IPS DF 4.7 (cell line): ENCODE measurements around the gene OBSCN.

Experiments used
- DNase-seq: peaks from one replicate; pipeline ENCODE4 v3.0.0-alpha.2; 2013; ENCODE audit warnings: low spot score; ENCODE audit errors: extremely low read depth

The OBSCN gene

DNA sequence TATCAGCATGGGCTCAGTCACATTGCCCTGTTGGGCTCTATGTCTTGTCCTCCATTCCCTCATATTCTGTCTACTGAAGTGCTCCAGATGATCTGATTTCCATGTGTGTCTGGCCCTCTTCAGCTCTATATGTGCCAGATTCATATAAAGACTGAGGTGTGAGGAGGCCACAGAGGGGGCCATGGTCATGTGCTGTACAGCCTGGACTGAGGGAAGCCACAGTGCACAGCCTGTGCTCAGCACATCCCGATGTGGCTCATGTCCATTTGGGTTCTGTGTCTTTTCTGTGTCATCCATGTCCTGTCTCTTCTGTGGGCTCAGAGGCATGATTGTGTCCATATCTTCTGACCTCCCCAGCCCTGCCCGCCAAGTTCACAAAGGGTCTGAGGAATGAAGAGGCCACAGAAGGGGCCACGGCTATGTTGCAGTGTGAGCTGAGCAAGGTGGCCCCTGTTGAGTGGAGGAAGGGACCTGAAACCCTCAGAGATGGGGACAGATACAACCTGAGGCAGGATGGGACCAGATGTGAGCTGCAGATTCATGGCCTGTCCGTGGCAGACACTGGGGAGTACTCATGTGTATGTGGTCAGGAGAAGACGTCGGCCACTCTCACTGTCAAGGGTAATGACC lies 97.0 kb downstream of the OBSCN start:
- no peak for DNase-seq

DNA sequence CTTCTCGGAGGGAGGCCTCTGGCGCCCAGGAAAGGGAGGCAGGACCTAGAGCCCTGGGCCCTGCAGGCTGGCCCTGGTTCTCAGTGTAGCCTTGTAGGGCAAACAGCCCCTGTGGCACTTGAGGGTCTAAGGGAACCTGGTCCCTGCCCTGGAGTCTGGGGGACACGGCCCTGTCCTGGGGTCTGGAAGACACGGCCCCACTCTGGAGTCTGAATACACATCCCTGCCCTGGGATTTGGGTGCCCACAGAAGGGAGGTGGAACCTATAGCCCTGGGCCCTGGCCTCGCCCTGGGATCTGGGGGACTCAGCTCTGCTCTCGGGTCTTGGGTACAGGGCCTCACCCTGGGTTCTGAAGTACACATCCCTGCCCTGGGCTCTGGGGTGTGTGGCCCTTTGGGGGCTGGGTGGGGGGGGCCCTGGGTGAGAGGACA lies 97.9 kb downstream of the OBSCN start:
- DNase-seq: no peak

DNA sequence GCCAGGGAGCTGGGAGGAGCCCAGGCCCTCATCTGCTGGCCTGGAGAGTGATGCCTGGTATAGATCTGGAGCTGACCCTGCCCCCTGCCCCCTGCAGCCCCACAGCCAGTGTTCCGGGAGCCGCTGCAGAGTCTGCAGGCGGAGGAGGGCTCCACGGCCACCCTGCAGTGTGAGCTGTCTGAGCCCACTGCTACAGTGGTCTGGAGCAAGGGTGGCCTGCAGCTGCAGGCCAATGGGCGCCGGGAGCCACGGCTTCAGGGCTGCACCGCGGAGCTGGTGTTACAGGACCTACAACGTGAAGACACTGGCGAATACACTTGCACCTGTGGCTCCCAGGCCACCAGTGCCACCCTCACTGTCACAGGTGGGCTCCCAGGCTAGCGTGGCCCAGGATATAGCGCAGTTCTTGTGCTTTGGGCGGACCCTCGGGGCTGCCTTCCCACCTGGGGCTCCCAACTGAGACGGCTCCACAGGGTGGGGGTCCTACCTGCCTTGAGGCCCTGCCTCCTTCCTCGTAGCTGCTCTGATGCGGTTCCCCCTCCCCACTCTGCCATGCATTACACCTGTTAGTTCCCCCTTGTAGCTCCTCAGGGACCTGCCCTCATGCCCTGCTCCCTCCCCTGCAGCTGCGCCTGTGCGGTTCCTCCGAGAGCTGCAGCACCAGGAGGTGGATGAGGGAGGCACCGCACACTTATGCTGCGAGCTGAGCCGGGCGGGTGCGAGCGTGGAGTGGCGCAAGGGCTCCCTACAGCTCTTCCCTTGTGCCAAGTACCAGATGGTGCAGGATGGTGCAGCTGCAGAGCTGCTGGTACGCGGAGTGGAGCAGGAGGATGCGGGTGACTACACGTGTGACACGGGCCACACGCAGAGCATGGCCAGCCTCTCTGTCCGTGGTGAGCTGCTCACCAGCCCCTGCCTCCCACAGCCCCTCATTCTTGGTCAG lies 98.7 kb downstream of the OBSCN start:
- DNase-seq: no peak

DNA sequence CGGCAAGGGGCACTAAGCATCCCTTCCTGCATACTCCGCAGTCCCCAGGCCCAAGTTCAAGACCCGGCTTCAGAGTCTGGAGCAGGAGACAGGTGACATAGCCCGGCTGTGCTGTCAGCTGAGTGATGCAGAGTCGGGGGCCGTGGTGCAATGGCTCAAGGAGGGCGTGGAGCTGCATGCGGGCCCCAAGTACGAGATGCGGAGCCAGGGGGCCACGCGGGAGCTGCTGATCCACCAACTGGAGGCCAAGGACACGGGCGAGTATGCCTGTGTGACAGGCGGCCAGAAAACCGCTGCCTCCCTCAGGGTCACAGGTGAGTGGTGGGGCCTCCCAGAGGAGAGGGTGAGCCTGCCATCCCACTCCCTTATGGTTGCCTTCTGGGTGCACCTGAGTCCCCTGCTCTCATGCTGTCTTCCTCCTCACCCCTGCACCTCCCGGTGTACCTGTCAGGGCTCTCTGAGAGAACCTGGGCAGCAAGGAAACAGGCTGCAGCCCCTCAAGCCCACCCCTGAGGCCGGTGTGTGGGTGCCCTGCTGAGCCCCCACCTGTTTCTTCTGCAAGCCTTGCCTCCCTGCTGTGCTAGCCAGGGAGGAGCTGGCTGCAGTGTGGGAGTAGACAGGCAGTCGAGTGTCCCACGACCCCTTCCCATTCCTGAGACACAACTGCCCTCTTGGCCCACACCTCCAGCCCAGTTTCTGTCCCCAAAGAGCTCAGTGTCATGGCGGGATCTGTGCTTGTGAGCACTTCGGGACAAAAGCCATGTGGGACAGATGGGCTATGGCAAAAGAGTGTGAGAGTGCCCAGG lies 99.6 kb downstream of the OBSCN start:
- DNase-seq: no peak

DNA sequence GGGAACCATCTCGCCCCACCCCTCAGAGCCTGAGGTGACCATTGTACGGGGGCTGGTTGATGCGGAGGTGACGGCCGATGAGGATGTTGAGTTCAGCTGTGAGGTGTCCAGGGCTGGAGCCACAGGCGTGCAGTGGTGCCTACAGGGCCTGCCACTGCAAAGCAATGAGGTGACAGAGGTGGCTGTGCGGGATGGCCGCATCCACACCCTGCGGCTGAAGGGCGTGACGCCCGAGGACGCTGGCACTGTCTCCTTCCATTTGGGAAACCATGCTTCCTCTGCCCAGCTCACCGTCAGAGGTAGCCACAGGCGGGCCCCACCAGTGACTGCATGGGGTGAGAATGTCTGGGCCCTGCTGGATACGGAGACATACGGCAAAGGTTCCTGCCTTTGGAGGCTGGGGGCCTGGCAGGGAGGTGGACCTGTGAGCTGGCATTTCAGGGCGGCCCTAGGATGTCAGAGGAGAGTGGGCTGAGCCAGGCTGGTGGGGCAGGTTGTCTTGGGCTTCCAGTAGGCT lies 100.3 kb downstream of the OBSCN start:
- DNase-seq: no peak

DNA sequence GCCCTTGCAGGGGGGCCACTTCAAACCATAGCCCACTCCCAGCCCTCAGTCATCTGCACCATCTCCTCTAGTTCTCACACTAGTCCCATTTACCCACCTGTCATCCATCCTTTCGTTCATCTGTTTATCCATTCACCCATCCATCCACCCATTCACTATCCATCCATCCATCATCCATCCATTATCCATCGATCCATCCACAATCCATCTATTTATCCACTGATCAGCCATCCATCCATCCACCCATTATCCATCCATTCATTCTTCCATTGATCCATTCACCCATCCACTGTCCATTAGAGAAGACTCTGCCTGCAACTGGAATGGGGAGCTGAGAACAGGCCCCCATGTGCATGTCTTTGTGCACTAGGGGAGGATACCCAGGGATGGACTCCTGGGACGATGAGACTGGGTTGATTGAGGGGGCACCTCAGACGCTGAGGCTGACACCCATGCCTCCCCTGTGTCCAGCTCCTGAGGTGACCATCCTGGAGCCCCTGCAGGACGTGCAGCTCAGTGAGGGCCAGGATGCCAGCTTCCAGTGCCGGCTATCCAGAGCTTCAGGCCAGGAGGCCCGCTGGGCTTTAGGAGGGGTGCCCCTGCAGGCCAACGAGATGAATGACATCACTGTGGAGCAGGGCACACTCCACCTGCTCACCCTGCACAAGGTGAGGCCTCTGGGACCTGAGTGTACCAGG lies 100.9 kb downstream of the OBSCN start:
- peak; percentile 5 for DNase-seq

DNA sequence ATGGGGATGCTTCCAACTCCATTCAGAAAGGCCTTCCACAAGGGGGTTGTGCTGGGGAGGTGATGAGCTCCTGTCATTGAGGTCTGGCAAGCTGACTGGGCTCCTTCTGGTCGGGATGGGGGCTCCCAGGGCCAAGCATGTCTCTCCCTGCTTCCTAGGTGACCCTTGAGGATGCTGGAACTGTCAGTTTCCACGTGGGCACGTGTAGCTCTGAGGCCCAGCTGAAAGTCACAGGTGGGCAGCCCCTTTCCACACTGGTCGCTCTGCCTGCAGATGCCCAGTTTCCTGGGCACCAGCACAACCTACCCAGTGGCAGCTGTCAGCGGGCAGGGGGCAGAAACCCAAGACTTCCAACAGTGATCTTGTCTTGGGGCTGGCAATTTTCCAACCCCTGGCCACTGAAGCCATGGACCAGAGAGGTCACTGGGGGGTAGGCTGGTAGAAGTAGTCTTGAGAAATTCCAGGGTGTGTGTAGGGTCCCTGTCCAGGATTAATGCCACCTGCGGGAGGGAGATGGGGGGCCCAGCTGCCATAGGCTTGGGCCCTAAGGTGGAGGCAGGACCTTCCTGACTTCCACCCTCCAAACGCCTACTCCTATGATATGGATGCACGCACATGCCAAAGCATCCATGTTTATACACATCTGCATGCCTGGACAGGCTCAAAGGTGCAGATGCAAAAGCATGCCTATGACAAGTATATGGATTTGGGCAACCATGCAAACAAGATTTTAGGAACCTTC lies 101.7 kb downstream of the OBSCN start:
- no peak for DNase-seq

DNA sequence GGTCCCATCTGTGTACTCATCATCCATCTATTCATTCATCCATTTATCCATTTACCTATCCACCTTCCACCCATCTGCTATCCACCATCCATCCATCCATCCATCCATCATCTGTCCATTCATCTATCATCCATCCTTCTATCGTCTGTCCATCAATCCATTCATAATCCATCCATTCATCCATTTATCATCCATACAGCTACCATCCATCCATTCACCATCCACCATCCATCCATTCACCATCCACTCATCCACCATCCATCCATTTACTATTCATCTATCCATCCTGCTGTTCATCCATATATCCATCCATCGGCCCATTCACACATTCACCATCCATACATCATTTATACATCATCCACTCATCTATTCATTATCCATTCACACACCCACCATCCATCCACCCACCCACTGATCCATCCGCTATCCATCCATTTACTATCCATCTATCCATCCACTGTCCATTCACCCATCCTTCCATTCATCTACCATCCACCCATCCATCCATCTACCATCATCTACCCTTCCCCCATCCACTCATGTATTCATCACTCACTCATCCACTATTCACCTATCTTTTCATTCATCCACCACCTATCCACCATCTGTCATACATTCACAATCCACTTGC lies 102.4 kb downstream of the OBSCN start:
- DNase-seq: no peak

DNA sequence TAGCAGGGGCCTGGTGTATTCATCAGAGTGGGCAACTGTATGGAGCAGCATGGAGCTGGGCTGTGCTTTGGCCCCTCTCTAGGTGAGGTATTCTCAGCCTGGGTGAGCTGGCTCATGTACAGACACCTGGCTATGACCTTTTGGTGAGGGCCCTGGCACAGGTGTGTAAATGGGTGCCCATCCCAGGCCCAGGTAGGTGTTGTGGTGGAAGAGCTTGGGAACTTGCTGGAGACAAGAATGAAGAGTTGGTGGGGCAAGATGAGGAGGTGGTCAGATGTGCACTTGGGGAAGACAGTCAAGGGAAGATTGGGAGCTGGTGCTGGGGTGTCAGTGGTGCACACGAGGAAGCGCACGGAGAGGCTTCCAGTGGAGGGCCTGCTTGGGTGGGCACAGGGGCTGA lies 103.2 kb downstream of the OBSCN start:
- DNase-seq: no peak

DNA sequence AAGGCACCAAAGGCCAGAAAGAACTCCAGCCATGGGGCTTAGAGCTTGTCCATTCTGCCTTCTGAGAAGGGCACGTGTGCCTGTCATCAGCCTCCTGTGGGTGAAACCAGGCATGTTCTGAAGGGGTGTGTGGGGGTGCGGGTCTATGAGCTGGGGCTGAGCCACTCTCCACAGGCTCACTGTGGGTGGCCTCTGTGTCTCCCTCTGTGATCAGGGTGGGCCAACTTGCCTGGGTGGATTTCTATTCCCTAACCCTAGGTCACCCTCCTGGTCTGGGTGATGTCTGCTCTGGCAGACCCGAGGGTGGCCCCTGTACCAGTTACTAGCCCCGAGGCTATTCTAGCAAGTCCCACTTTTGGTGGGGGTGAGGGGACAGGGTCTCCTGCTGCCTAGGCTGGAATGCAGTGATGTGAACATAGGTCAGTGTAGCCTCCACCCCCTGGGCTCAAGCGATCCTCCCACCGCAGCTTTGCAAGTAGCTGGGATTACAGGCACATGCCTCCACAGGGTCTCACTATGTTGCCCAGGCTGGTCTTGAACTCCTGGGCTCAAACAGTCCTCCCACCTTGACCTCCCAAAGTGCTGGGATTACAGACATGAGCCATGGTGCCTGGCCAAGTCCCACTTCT lies 104.4 kb downstream of the OBSCN start:
- DNase-seq: no peak

DNA sequence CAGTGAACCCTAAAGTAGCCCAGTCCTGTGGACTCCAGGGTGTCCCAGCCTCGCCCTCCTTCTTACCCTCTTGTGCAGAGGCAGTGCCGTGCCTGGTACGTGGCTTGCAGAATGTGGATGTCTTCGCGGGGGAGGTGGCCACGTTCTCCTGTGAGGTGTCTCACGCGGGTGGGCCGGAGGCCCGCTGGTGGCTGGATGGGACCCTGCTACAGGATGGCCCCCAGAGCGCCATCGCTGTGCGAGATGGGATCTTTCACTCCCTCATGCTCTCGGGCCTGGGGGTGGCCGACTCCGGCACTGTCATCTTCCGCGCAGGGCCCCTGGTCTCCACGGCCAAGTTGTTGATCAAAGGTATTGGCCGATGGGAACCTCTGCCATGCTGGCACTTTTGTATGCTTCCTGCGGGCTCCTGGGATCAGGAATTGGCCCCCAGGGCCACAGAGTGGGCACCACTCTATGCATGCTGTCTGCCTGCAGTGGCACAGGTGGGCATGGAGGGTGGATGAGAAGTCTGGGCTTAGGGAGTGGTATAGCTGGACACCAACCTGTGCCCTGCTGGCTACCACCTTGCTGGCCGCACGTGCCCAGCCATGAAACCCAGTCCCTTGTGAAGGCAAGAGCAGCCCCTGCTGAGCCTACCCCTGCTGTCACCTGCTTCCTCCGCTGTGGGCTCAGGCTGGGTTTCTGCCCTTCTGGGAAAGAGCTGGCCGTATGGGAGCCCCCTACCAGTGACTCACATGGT lies 105.9 kb downstream of the OBSCN start:
- DNase-seq: no peak

DNA sequence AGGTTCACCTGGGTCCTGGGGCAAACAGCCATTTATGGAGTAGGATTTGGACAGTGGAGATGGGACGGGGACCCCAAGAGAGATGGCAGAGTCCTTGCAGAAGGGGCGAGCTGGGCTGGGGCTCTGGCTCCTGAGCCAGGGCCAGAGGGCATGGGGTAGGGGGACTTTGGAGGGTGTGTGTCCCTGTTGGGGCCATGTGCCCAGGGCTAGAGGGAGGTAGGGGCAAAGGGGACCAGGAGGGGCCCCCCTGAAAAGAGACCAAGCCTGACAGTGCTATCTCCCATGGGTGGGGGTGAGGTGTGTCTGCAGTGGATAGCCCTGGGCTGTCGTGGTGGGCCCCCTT lies 106.4 kb downstream of the OBSCN start:
- no peak for DNase-seq

DNA sequence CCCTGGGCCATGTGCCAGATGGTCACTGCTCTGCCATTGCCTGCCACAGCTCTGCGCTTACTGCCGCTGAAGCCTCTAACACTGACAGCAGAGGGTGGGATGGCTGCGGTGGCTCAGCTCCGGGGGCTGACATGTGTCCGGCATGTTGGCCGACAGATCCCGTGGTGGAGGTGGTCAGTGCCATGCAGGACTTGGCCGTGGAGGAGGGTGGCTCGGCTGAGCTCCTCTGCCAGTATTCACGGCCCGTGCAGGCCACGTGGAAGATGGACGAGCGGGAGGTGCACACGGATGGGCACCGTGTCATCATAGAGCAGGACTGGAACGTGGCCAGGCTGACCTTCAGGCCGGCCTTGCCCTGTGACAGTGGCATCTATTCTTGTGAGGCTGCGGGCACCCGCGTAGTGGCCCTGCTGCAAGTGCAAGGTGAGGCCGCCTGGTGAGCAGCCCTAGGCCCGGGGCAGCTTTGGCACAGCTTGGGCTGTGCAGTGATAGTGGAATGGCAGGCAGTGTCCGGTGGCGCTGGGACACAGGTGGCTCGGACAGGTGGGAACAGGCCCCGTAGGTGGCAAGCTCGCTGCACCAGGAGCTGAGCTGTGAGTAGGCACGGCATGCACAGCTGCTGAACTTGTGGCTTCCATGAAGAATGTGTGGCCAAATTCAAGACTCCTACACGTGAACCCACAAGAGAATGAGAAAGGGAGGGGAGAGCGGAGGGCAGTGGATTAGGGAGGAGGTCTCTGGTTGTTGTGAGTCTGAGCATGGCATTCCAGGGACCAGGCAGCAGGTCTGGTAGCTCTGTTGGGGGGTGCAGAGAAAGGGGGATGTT lies 107.0 kb downstream of the OBSCN start:
- no peak for DNase-seq

DNA sequence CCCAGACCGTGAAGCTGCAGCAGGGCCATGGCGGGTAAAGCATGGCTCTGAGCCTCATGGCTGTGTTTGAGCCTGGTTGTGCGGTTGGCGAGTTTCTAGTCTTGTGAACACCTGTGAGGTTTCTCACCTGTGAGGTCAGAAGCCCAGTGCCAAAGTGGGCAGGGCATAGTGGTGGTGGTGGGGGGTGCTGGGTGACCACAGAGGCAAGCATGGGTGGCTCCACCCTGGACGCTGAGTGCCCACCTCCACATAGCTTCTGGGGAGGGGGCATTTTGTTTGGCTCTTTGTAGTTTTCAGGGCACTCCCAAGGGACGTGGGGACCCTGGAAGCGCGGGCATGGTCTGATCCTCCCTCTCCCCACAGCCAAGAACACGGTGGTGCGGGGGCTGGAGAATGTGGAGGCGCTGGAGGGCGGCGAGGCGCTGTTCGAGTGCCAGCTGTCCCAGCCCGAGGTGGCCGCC lies 107.7 kb downstream of the OBSCN start:
- DNase-seq: no peak

DNA sequence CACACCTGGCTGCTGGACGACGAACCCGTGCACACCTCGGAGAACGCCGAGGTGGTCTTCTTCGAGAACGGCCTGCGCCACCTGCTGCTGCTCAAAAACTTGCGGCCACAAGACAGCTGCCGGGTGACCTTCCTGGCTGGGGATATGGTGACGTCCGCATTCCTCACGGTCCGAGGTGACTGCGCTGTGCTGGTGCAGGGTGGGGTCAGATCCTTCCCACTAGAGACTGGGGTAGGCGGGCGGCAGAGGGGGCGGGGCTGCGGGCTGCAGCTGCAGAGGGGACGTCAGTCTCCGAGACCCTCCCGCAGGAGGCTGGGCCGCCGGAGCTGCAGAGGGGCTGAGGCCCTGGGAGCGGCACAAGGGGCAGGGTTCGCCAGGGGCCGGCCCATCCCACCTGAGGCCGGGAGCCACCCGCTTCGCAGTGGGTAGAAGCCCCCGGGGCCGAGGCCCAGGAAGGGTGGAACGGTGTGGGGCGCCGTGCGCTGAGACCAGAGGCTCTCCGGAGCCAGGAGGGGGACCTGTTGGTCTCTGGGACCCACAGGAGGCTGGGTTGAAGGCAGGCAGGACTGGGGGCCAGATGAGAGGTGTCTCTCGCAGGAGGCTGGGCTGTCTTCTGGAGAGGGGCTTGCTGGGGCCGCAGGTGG lies 108.2 kb downstream of the OBSCN start:
- DNase-seq: no peak

DNA sequence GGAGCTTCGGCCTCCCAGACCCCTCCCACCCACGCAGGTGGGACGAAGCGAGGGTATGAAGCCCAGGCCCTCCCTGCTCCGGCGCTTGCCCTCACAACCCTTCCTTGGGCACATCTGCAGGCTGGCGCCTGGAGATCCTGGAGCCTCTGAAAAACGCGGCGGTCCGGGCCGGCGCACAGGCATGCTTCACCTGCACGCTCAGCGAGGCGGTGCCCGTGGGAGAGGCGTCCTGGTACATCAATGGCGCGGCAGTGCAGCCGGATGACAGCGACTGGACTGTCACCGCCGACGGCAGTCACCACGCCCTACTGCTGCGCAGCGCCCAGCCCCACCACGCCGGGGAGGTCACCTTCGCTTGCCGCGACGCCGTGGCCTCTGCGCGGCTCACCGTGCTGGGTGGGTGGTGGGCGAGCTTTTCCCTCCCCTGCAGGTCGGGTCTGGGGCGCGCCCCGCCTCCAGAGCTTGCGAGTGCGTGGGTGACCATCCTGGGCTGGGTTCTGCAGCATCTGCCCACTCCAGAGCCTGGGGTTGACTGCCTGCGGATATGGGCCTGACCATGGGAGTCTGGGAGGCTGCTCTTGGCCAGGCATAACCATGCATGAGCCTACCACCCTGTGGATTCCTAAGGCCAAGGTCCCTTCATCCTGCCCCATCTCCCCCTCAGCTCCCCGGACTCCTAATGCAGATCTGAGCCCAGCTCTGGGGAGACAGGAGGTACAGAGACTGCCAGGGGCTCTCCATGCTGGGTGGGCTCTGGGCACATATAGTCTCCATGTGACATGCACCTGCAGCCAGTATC lies 108.9 kb downstream of the OBSCN start:
- no peak for DNase-seq

DNA sequence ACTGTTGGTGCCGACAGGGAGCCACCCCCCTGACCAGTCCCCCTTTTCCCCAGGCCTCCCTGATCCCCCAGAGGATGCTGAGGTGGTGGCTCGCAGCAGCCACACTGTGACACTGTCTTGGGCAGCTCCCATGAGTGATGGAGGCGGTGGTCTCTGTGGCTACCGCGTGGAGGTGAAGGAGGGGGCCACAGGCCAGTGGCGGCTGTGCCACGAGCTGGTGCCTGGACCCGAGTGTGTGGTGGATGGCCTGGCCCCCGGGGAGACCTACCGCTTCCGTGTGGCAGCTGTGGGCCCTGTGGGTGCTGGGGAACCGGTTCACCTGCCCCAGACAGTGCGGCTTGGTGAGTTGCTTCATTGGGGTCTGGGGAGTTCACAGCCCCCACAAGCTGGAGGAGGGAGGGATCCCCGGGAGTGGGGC lies 109.6 kb downstream of the OBSCN start:
- no peak for DNase-seq
